HG03159 (cell line): ENCODE measurements around the gene ZNF473.
"Not testable (repeated sequence)": the region's sequence is repeated elsewhere in the genome, so short reads cannot be mapped to it uniquely, and the experiment has no call there.

ENCODE experiments used
- ATAC-seq: cut with Tn5 transposase; IDR thresholded peaks from one replicate; pipeline ENCODE4 v1.9.1; 2021; ENCODE audit warnings: mild to moderate bottlenecking, moderate library complexity; ENCODE audit not compliant: unreplicated experiment

ZNF473 gene

GRCh38 chr19:50047671-50048070 is 21.9 kb downstream of the ZNF473 start:
- no peak for ATAC-seq

GRCh38 chr19:50050406-50051227 is 24.8 kb downstream of the ZNF473 start:
- no peak for ATAC-seq

- ATAC-seq = not testable (repeated sequence)
Measured at GRCh38 chr19:50051228-50051895, 25.6 kb downstream of the ZNF473 start.

GRCh38 chr19:50051964-50052363 is 26.2 kb downstream of the ZNF473 start:
- ATAC-seq = no peak

GRCh38 chr19:50053119-50053518 is 27.3 kb downstream of the ZNF473 start:
- ATAC-seq = no peak

GRCh38 chr19:50058425-50058824 is 32.6 kb downstream of the ZNF473 start:
- ATAC-seq = no peak

GRCh38 chr19:50059045-50059444 is 33.2 kb downstream of the ZNF473 start:
- no peak for ATAC-seq

- no peak for ATAC-seq
Measured at GRCh38 chr19:50060107-50060506, 34.3 kb downstream of the ZNF473 start.

- no peak for ATAC-seq
Measured at GRCh38 chr19:50061650-50062049, 35.8 kb downstream of the ZNF473 start.

GRCh38 chr19:50065938-50066337 is 40.1 kb downstream of the ZNF473 start:
- ATAC-seq = no peak

GRCh38 chr19:50067575-50067974 is 41.8 kb downstream of the ZNF473 start:
- ATAC-seq = no peak

GRCh38 chr19:50068382-50068781 is 42.6 kb downstream of the ZNF473 start:
- not testable (repeated sequence) for ATAC-seq

- ATAC-seq = not testable (repeated sequence)
Measured at GRCh38 chr19:50075076-50075475, 49.3 kb downstream of the ZNF473 start.

GRCh38 chr19:50075644-50076372 is 50.0 kb downstream of the ZNF473 start:
- ATAC-seq = not testable (repeated sequence)

GRCh38 chr19:50076581-50077355 is 51.0 kb downstream of the ZNF473 start:
- ATAC-seq = not testable (repeated sequence)

- not testable (repeated sequence) for ATAC-seq
Measured at GRCh38 chr19:50079014-50079413, 53.2 kb downstream of the ZNF473 start.

- ATAC-seq = not testable (repeated sequence)
Measured at GRCh38 chr19:50084440-50084839, 58.6 kb downstream of the ZNF473 start.

GRCh38 chr19:50087153-50087552 is 61.3 kb downstream of the ZNF473 start:
- not testable (repeated sequence) for ATAC-seq

- ATAC-seq = not testable (repeated sequence)
Measured at GRCh38 chr19:50090706-50091105, 64.9 kb downstream of the ZNF473 start.

- not testable (repeated sequence) for ATAC-seq
Measured at GRCh38 chr19:50091786-50092185, 66.0 kb downstream of the ZNF473 start.

- not testable (repeated sequence) for ATAC-seq
Measured at GRCh38 chr19:50092597-50092996, 66.8 kb downstream of the ZNF473 start.
